SKM-1 (cell line): ENCODE data around the gene GPC3.

ENCODE experiments used
- DNase-seq: peaks from one replicate; lab custom pipeline; 2025; ENCODE audit not compliant: unreplicated experiment; lab: John Stamatoyannopoulos, UW

The GPC3 gene

DNA sequence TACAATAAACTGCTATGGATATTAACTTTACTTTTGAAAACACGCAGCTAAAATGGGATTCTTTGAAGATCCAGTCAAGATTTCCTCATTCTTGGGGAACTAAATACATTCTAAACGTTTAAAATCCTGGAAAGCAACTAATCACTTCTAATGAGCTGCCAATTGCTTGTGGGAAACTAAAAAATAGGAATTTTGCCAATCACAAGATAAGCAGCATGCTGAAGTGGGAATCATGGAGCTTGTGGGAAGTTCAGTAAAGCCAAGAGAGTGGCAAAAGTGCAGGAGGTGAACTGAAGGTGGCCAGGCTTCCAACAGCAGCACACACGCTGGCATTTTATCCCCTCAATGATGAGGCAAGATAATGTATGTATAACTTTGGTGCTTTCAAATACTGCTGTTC lies 133.0 kb downstream of the GPC3 start:
- DNase-seq, result no peak

DNA sequence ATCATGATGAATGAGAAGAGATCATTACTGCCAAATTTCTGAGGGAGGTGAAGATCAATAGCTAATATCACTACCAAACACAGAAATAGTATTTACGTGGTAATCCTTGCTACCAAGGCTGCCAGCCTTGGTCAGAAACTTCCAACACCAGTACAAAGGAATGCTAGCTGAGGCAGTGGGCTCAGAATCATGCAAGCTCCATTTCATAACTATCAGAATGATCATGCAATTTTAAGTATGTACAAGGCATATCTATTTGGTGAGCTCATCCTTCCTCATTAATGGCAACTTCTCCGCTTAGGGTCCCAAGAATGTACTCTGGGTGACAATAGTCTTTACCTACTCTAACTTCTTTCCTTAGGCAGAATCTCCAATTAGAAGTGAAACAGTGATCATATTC lies 135.0 kb downstream of the GPC3 start:
- DNase-seq, result no peak

GRCh38 chrX:133849676-133850075 lies 135.7 kb downstream of the GPC3 start:
- DNase-seq, result no peak

- no peak for DNase-seq
These were observed 137.9 kb downstream of the GPC3 start for GRCh38 chrX:133847340-133847994.

GRCh38 chrX:133846311-133846710 lies 139.1 kb downstream of the GPC3 start:
- DNase-seq, result no peak

- no peak for DNase-seq
These were observed 145.0 kb downstream of the GPC3 start for GRCh38 chrX:133840415-133840814.

DNA sequence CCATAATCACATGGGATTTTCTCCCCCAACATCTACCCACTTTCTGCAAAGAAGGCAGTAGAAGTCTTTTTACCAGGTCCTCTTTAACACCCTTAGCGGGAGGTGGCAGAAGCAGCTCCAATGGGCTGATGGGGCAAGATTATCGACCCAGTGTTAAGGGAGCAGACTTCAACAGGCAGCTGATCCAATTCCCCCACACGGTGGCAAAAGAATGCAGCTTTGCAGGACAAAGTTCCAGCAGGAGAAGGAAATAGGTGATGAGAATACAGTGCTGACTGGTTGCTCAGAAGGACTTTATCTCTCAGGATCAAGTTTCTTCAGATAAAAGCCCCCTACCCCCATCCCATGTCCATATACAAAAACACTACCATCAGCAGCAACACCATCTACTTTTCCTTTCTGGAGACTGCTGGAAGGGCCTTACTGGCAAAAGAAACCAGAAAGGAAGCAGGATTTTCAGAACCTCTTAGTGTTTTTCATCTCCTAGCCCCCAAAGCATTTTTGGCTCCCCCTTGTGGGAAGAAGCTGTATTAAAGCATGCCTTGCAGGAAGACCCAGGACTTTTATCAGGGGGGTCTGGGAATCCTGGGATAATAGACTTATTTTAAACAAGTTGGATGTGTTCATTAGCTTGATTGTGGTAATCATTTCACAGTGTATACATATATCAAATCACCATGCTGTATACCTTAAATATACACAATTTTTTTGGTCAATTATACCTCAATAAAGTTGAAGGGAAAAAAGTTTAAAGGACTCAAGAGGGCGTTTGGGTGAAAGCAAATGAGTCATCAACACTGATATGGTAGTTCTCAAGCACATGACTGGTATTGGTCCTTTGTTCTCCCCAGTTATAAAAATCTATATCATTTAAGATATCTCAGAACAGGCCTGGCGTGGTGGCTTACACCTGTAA lies 146.4 kb downstream of the GPC3 start:
- DNase-seq, result no peak

- no peak for DNase-seq
These were observed 148.3 kb downstream of the GPC3 start for GRCh38 chrX:133837091-133837490.

DNA sequence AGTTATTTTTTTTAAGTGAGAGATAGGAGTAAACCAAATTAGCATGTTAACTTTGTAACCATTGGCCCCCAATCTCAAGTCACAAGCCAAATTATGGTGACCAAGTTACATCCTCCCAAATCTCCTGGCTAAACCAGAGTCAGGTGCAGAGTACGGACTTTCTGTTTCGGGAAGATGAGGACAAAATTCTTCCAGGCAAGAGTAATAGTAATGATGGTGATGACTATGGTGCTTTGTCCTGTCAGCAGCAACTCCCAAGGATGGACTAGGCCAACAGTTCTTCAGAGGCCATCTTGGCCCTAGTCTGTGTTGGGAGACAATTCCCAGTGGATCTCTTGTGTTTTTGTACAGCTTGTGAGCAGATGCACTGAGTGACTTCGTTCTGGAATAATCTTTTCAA lies 148.8 kb downstream of the GPC3 start:
- DNase-seq, result no peak

DNA sequence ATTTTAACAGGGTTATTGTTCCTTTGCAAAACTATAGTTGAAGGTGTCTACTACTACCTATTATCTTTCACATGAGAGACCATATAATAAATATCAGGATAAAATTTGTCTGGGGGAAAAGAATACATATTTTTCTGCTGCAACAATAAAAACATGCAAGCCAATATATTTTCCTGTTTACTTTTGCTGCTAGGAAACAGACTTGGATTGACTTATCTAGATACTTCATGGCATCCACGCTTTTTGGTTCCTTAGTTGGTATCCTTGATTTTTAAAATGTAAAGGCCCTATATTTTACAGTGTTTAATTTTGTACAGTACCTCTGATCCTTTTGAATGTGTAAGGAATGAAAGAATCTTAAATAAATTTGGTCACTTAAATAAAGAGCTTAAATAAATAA lies 150.6 kb downstream of the GPC3 start:
- DNase-seq, result no peak

DNA sequence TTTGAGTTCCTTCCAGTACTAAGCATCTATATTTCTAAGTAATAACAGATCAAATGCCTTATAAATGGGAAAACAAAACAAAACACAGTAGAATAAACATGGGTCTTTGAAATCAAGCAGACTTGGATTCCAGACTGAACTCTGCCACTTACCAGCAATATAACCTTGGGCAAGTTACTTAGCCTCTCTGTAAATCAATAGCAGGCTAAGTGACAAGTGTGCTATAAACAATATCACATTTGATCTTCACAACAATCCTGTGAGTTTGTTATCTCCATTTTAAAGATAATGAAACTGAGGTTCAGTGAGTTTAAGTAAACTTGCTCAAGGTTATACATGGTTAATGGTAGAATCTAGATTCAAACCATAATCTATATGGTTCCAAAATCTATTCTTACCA lies 165.8 kb downstream of the GPC3 start:
- no peak for DNase-seq

DNA sequence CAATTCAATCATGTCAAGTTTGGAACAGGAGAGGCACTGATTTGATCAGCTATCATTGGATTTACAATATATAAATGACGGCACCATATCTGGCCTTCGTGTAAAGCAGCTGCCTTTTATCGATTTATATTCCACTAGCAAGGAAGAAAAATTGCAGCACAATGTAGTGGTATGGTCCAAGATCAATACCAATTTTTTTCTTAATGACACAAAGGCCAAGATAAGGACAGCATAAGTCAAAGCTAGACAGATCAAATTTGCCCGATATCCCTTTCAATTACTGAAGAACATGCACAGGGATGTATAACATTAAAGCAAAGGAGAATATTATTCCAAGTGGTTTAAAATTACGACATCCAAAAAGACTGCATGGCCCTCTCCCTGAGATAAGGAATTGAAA lies 167.4 kb downstream of the GPC3 start:
- DNase-seq, result no peak

GRCh38 chrX:133815496-133815895 lies 169.9 kb downstream of the GPC3 start:
- DNase-seq, result no peak

DNA sequence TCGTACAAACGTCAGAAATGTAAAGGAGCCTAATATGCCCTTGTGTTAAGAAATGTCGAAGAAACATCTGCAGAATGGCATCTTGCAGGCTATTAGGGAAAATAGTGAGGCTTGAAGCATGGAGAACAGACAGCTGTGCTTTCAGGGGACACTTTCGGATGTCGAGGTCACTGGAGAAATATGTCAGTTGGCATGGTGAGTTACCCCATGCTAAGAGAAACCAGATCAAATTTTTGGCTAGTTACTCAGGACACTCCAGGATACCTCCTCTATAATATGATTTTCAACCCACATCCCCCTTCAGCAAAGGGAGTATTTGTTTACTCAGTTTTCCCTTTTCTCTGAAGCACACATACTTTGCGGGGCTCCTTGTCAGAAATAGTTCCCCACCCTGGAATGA lies 171.4 kb downstream of the GPC3 start:
- DNase-seq, result no peak

DNA sequence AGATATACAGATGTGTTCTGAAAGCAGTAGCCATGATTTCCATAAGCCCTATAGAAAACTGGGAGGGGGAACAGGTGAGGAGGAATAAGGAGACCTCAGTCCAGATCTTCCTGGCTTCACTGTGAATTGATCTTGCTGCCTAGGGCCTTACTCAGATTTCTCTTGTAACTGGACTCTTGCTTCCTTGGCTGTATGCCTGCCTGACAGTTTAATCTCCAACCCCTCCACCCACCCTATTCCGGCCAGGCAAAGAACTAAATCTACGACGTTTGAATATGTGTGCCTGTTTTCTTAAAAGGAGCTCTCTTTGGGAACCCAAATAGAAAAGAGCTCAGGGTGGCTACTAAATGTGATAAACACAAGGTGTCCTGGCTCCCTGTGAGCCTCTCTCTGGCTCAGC lies 173.0 kb downstream of the GPC3 start:
- DNase-seq, result no peak

DNA sequence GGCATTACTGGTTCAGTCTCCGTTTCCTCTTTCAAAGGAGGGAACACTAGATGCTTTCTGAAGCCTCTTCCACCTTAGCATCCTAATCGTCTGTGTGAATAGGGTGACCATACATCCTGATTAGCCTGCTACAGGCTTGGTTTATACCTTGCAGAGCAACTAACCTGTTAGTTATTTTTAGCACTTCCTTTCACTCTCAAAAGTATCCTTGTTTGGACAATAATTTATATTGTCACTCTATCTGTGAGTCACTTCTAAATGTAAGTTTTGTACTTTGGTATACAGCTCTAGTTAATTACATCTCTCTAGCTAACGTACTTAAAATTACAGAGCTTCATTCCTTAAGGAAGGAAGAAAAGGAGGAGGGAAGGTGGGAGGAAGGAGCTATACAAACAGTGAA lies 174.5 kb downstream of the GPC3 start:
- DNase-seq, result no peak

DNA sequence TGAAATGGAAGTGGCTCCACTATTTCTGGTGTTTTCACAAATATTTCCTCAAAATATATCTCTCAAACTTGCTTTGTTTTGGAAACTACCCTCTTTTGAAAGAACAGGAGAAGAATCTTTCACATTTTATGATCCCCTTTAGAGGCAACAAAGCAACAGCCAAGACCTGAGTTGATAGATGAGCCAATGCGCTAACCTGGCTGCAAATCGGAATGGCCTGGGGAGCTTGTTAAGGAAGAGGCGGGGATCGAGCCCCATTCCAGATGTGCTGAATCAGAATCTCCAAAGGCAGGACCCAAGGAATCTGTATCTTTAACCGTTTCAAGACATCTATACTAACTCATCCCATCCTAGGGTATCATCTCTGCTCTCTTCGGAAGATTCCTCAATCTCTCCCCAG lies 181.3 kb downstream of the GPC3 start:
- DNase-seq, result no peak

GRCh38 chrX:133796282-133796681 lies 189.1 kb downstream of the GPC3 start:
- no peak for DNase-seq

DNA sequence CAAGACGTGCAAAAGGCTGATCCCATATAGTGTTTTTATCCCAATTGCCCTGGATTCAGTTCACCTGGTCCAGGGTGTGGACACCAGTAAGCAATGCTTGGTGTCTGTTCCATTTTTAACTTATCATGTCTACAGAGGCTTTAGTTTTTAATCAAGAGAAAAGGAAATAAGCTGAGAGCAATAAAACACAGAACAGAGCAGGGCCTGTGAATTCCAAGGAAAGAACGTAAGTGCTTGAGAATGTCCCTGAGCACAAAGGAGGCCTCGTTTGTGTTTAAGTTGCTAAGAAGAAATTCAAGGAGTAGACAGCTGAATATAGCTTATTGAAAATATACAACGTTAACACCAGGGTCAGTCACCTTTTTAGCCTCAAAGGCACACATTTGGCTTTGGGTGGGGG lies 191.3 kb downstream of the GPC3 start:
- no peak for DNase-seq

GRCh38 chrX:133793626-133794025 lies 191.8 kb downstream of the GPC3 start:
- no peak for DNase-seq

GRCh38 chrX:133792198-133792953 lies 193.0 kb downstream of the GPC3 start:
- no peak for DNase-seq

DNA sequence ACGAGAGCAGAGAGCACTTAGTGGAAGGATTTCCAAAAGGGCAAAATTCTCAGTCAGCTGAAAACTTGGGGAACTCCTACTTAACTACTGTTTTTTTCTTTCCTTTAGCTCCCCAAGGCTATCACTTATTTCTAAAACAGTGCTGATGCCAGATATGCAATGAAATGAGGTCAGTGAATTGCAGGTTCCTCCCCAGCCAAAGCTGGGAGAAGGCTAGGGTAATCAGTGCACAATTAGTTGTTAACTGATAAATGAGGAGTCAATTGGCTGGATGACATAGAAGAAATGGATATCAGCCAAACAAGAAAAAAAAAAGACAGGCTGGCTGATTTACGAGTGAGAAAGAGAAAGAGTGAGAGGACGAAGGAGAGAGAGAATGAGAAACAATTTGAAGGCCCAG lies 195.6 kb downstream of the GPC3 start:
- DNase-seq, result no peak
